DMS79 (cell line): ENCODE data around the gene OR4C6.

Source experiments
- DNase-seq: peaks from one replicate; lab custom pipeline; 2025; lab: John Stamatoyannopoulos, UW

OR4C6 gene

GRCh38 chr11:55661901-55662300 is at the start of gene OR4C6:
TSS of gene OR4C6 (plus strand) at chr11:55662201. CDS start at chr11:55665167, 2,966 bp downstream.
- no peak for DNase-seq

DNA sequence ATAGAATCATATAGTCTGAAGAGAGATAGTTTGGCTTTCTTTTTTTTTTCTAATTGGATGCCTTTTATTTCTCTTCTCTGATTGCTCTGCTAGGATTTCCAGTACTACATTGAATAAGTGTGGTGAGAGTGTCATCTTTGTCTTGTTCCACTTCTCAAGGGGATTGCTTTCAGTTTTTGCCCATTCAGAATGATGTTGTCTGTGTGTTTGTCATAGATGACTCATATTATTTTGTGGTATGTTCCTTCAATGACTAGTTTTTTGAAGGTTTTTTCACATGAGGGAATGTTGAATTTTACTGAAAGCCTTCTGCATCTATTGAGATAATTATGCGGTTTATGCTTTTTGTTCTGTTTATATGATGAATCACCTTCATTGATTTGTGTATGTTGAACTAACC is 37.5 kb upstream of the OR4C6 start:
- DNase-seq = no peak

DNA sequence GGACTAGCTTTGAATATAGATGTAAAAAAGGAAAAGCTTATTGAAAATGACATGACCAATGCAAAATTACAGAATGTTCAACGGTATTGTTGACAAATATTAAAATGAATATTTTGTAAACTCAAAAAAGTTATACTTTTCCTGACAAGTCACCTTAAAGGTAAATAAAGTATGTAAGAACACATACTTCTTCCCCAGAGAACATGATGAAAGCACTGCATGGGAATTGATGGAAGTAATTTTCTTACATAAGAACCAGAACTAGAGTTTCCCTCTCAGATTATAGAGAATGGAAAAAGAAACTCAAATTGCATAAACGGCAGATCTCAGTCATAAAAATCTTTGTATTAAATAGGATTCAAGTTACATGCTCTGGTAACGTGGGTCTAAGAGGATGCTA is 27.2 kb upstream of the OR4C6 start, which contains the start of gene OR4P4:
Gene OR4P4 (plus strand): TSS at position 301 of the 400 bp plus-strand sequence.
- DNase-seq = no peak

DNA sequence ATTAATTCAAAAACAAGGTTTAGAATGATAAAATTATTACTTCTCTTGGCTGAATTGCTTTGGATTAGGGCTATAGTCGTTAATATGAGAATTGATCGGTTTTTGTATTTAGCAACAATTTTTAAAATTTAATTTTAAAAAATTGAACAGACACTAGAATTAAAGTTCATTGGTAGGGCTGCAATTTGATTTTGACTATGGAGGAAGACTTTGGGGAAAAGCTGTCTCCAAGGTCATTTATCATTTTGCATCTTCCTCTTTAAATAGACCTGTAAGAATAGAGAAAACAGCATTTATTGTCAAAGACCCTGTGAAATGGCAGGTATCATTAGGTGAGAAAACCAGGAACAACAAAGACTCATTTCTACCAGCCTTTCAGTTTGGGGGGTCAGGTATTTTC is 14.0 kb upstream of the OR4C6 start, which contains the start of gene OR4S2:
Gene OR4S2 (plus strand): TSS at position 301 of the 400 bp plus-strand sequence. CDS start 2,577 bp downstream, outside the sequence.
- DNase-seq = no peak

DNA sequence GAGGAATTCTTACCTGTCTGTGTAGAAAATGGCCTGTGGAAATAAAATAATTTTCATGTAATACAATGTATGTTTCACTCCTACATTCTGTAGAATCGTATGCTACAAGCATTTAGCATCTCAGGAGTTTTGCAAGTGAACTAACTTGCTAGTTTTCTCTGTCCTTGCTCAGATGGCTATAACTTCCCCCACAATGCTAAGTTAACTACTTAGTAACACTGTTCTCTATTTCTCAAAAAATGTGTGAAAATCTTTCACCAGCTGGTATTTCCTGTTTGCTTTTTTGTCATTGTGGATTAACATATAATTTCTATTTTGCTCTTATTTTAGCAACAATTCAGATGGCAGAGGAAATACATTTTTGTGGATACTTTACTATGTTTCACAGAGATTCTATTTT is 9.4 kb upstream of the OR4C6 start:
- DNase-seq = no peak

DNA sequence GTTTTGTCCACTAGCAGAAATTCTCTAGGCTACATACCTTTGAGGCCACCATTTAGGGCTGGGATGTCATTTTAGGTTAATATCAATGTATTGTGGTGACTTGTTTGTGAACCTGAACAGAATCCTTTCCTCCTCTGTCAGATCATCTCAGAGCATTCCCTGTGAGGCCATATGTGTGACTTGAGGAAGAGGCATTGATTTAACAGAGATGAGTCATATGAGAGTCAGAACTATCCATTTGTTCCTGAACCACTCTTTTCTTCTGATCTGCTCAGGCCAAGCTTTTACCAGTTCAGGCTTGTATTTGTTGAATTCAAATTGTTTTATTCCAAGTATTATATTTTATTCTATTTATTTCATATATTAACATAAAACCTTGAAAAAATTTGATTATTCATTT is 6.9 kb upstream of the OR4C6 start:
- DNase-seq = no peak

- no peak for DNase-seq
Measured at GRCh38 chr11:55658031-55658573, 3.9 kb upstream of the OR4C6 start.

- DNase-seq = no peak
Measured at GRCh38 chr11:55658608-55659007, 3.4 kb upstream of the OR4C6 start.

DNA sequence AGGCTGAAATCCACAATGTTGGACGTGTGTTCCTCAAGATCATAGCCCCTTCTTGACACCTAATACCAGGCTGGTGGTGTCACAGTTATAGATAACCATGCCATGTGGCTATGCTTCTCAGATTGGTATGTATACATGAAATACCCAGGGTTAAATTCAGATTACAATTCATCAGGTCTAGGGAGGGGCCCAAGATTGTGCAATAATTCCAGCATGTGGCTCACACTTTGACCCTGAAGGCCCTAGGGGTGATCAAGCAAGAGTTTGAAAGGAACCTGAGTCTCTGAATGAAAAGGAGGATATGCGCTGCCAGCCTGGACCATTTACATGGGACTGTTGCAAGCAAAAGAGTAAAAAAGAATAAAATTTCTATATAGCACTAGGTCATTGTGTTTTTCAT is 7.4 kb downstream of the OR4C6 start:
- DNase-seq = no peak

GRCh38 chr11:55673860-55674259 is 11.9 kb downstream of the OR4C6 start:
- no peak for DNase-seq

DNA sequence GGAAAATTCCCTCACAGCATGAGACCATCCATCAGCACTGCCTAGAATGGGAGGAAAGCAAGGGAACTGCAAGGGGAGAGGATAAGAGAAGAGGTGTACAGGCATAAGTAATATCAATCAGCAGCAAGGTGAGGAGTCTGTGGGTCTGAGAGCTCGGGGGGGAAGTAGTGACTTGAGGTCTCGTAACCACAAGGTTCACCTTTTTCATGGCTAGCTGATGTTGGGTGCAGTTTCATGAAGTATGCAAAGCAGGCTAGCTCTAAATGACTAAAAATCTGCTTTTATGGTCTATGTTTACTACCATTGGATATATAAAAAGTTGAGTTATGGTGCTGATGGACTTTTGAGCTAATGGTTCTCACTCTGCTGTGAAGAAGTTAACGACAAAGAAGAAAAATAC is 35.8 kb downstream of the OR4C6 start:
- DNase-seq = no peak

GRCh38 chr11:55701429-55701828 is 39.4 kb downstream of the OR4C6 start:
- no peak for DNase-seq

- no peak for DNase-seq
Measured at GRCh38 chr11:55707029-55707428, 45.0 kb downstream of the OR4C6 start.

- DNase-seq = no peak
Measured at GRCh38 chr11:55714982-55715888, 53.2 kb downstream of the OR4C6 start.
